ENCODE results near the gene CSRNP3. TPM values are rescaled to one million over a fixed set of nuclear protein-coding genes. Genes with fewer than 3 reads are reported as not detected.

Gene CSRNP3
- total RNA-seq, 6 donors from 2014 or later: 0.46 to 4.1 (median 1.5) TPM

DNA sequence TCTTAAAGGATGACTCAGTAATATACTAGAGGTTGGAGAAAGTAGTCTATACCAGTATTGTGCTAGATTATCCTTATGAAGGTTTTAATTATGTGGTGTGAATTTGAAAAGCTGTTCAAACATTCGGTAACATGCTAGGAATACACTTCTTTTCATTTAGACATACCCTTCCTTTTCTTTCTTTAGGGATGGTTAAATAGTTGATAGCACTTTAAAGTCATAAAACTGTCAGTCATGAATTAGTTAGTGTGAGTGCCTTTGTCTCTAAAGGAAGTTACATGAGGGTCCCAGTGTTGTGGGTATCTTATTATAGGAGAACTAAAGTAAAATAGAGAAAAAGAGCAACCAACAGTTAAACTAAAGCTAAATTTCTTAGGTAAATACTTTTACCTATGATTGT is 149.3 kb downstream of the CSRNP3 start:
- ATAC-seq (ENCODE audit: low FRiP score in 2 of 2) (no peak), DNase-seq (no peak)
- TF ChIP-seq, protein P1, sequence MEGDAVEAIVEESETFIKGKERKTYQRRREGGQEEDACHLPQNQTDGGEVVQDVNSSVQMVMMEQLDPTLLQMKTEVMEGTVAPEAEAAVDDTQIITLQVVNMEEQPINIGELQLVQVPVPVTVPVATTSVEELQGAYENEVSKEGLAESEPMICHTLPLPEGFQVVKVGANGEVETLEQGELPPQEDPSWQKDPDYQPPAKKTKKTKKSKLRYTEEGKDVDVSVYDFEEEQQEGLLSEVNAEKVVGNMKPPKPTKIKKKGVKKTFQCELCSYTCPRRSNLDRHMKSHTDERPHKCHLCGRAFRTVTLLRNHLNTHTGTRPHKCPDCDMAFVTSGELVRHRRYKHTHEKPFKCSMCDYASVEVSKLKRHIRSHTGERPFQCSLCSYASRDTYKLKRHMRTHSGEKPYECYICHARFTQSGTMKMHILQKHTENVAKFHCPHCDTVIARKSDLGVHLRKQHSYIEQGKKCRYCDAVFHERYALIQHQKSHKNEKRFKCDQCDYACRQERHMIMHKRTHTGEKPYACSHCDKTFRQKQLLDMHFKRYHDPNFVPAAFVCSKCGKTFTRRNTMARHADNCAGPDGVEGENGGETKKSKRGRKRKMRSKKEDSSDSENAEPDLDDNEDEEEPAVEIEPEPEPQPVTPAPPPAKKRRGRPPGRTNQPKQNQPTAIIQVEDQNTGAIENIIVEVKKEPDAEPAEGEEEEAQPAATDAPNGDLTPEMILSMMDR (IDR thresholded peaks at IDR 0.05): no peak
- TF ChIP-seq EP300 (IDR thresholded peaks at IDR 0.05): no peak
- TF ChIP-seq POLR2AphosphoS5 (IDR thresholded peaks at IDR 0.05): no peak
- no peak for TF ChIP-seq POLR2A (IDR thresholded peaks at IDR 0.05)
- H3K4me1 ChIP-seq: peaks cover 0 to 4% (median 0%) of the 10 kb centered on the region in 4 donors
- H3K36me3 ChIP-seq: no peaks in the 10 kb centered on the region
- no peaks in the 10 kb centered on the region for H3K27me3 ChIP-seq
- no peak overlapping the region for H3K4me3 ChIP-seq
- WGBS, 2 donors: 68 to 90% methylated on average over 1 of the region's 1 CpG
- no peak overlapping the region for H3K27ac ChIP-seq
- H3K9me3 ChIP-seq: no peaks in the 10 kb centered on the region

DNA sequence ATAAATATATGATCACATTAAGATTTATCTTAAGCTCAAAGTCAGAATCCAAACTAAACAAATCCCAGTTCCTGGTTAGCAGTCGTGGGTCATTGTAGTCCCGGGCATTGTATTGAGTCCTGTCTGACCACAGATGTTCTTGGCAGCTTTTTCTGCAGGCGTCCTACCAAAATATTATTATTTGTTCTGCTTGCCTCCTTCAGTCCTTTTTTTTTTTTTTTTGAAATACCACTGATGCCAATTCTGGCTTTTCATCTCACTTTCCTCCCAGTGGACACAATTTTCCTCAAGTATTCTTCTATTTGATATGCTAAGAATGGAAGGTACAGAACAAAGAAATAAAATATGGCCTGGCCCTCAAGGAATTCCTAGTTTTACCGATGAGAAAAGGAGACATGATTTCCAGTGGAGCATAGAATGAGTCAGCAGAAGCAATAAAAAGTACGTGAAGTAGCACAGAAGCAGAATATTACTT is 151.6 kb downstream of the CSRNP3 start:
- Histone ChIP-seq H3K27me3 (no peaks in the 10 kb centered on the region), H3K36me3 (no peaks in the 10 kb centered on the region), H3K9me3 (no peaks in the 10 kb centered on the region), H3K4me1 (peaks cover 0 to 4% (median 0%) of the 10 kb centered on the region in 4 donors), H3K27ac (no peak overlapping the region), H3K4me3 (no peak overlapping the region)
- DNase-seq: no peak
- TF ChIP-seq, protein P1 (IDR thresholded peaks at IDR 0.05): no peak
- TF ChIP-seq POLR2AphosphoS5 (IDR thresholded peaks at IDR 0.05) (no peak), POLR2A (IDR thresholded peaks at IDR 0.05) (no peak), EP300 (IDR thresholded peaks at IDR 0.05) (no peak)
- WGBS, 2 donors: 46 to 54% methylated on average over 5 of the region's 5 CpGs
- no peak for ATAC-seq (ENCODE audit: low FRiP score in 2 of 2)

DNA sequence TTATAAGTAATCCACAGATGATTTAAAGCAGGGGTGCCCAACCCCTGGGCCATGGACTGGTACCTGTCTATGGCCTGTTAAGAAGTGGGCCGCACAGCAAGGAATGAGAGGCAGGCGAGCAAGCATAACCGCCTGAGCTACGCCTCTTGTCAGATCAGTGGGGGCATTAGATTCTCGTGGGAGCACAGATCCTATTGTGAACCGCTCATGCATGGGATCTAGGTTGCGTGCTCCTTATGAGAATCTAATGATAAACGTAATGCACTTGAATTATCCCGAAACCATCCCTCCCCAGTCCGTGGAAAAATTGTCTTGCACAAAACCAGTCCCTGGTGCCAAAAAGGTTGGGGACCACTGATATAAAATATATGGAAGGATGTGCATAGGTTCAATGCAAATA is 153.7 kb downstream of the CSRNP3 start:
- Histone ChIP-seq H3K36me3 (no peaks in the 10 kb centered on the region), H3K4me3 (no peak overlapping the region), H3K4me1 (peaks cover 0 to 4% (median 0%) of the 10 kb centered on the region in 4 donors), H3K27ac (no peak overlapping the region), H3K27me3 (no peaks in the 10 kb centered on the region), H3K9me3 (no peaks in the 10 kb centered on the region)
- 94 to 97% methylated on average over 10 of the region's 10 CpGs for WGBS, 2 donors
- no peak for DNase-seq
- ATAC-seq (ENCODE audit: low FRiP score in 2 of 2): no peak
- TF ChIP-seq EP300 (IDR thresholded peaks at IDR 0.05): no peak
- no peak for TF ChIP-seq POLR2A (IDR thresholded peaks at IDR 0.05)
- no peak for TF ChIP-seq POLR2AphosphoS5 (IDR thresholded peaks at IDR 0.05)
- TF ChIP-seq, protein P1 (IDR thresholded peaks at IDR 0.05): no peak

DNA sequence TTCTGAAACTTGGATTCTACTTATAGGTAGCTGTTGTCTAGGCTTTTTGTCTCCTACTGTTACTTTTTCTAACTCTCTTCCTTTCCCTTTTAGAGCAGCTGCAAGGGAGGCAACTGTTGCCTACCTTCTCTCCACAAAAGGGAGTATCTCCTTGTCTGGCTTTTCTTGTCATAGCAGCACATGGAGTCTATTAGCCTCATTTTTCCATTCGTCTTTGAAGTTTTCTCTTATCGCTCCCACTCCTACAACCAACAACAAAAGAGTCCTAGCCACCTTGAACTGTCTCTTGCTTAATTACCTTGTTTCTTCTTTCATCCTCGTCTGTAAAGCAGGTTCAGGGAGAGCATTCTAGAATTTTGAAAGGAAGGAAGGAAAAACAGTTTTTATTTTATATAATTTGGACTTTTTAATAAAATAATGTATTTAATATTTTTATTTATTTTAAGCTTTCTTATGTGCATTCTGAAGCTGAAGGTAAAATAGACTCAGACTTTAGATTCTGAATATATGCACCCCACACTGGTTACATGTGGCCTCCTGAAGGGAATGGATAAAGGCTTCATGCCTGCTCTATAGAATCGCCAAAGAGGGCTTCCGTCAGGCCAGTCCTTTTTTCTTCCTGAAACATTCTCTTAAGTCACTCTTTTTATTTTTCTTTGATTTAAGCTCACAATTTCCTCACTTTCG is 154.4 kb downstream of the CSRNP3 start:
- H3K9me3 ChIP-seq: no peaks in the 10 kb centered on the region
- 95 to 97% methylated on average over 6 of the region's 6 CpGs for WGBS, 2 donors
- ATAC-seq (ENCODE audit: low FRiP score in 2 of 2) (no peak), DNase-seq (no peak)
- H3K27me3 ChIP-seq: no peaks in the 10 kb centered on the region
- TF ChIP-seq EP300 (IDR thresholded peaks at IDR 0.05) (no peak), POLR2A (IDR thresholded peaks at IDR 0.05) (no peak), POLR2AphosphoS5 (IDR thresholded peaks at IDR 0.05) (no peak)
- TF ChIP-seq, protein P1 (IDR thresholded peaks at IDR 0.05): no peak
- H3K27ac ChIP-seq: no peak overlapping the region
- H3K4me1 ChIP-seq: peaks cover 0 to 4% (median 0%) of the 10 kb centered on the region in 4 donors
- no peak overlapping the region for H3K4me3 ChIP-seq
- H3K36me3 ChIP-seq: no peaks in the 10 kb centered on the region

DNA sequence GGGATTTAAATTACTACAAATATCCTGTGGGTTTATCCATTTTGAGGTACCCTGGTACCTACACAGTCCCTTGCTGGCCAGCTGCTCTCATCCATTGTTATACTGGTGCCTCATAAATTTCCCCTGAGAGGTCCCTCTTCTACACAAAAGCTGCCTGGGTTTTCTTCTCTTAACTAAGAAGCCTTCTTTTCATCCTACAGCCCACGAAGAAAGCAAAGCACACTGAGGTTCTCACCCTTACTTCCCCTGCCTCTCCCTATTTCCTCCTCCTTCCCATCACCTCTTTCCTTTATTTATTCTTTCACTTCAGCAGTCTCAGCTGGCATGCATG is 154.9 kb downstream of the CSRNP3 start:
- H3K27me3 ChIP-seq: no peaks in the 10 kb centered on the region
- no peak for TF ChIP-seq POLR2AphosphoS5 (IDR thresholded peaks at IDR 0.05)
- TF ChIP-seq POLR2A (IDR thresholded peaks at IDR 0.05): no peak
- DNase-seq (no peak), ATAC-seq (ENCODE audit: low FRiP score in 2 of 2) (no peak)
- 55 to 65% methylated on average over 1 of the region's 1 CpG for WGBS, 2 donors
- no peak overlapping the region for H3K27ac ChIP-seq
- peaks cover 0 to 4% (median 0%) of the 10 kb centered on the region in 4 donors for H3K4me1 ChIP-seq
- H3K9me3 ChIP-seq: no peaks in the 10 kb centered on the region
- H3K4me3 ChIP-seq: no peak overlapping the region
- H3K36me3 ChIP-seq: no peaks in the 10 kb centered on the region

Measured in upper lobe of left lung (tissue), 6 donors.